Heart left ventricle (tissue), 16 donors: Measurements from ENCODE around the gene PRDM5. TPM values are rescaled to one million over a fixed set of nuclear protein-coding genes. Genes with fewer than 3 reads are reported as not detected.

Source experiments
- ATAC-seq, 4 donors: fragments of 200-7000 bp; cut with Tn5 transposase; one replicate each; pipeline ENCODE4 v1.9.1; 2020 to 2022; ENCODE audit warnings: moderate library complexity in 4 of 4, mild to moderate bottlenecking in 3 of 4, moderate number of reproducible peaks in 1 of 4
- DNase-seq, 5 donors: peaks; one replicate each; pipeline ENCODE4 v3.0.0-alpha.2; 2020
- H3K27ac ChIP-seq, 12 donors: fragments of 200-600 bp; sonication (generic) in 4 of 12; one replicate each; pipeline versions ENCODE4 v1.5.0 to v1.8.0; 2016 to 2022; ENCODE audit warnings: mild to moderate bottlenecking in 2 of 12
- H3K27me3 ChIP-seq, 9 donors: fragments of 200-600 bp; sonication (generic) in 2 of 9; one replicate each; pipeline versions ENCODE4 v1.5.1 to v1.8.0; 2016 to 2022; ENCODE audit warnings: mild to moderate bottlenecking in 3 of 9
- H3K36me3 ChIP-seq, 9 donors: fragments of 200-600 bp; sonication (generic) in 2 of 9; one replicate each; pipeline versions ENCODE4 v1.5.0 to v1.8.0; 2018 to 2022; ENCODE audit warnings: mild to moderate bottlenecking in 2 of 9
- H3K4me1 ChIP-seq, 12 donors: fragments of 200-600 bp; sonication (generic) in 4 of 12; one replicate each; pipeline versions ENCODE4 v1.5.0 to v1.8.0; 2016 to 2022; ENCODE audit warnings: mild to moderate bottlenecking in 3 of 12
- H3K4me3 ChIP-seq, 12 donors: fragments of 200-600 bp; sonication (generic) in 4 of 12; one replicate each; pipeline versions ENCODE4 v1.5.0 to v1.8.0; 2017 to 2022; ENCODE audit warnings: mild to moderate bottlenecking in 9 of 12, moderate library complexity in 4 of 12
- H3K9me3 ChIP-seq, 12 donors: fragments of 200-600 bp; sonication (generic) in 4 of 12; one replicate each; pipeline versions ENCODE4 v1.5.0 to v1.8.0; 2016 to 2022; ENCODE audit warnings: mild to moderate bottlenecking in 1 of 12
- POLR2A ChIP-seq, 2 donors: fragments of 450-650 bp; IDR thresholded peaks; one replicate each; pipeline ENCODE4 v1.6.1; 2017; ENCODE audit warnings: antibody characterized with exemption in 2 of 2, mild to moderate bottlenecking in 2 of 2, moderate library complexity in 2 of 2
- WGBS, 4 donors: extraction: QIAGEN DNeasy Blood & Tissue Kit in 2 of 4; methylation state at CpG; one replicate each; pipeline versions ENCODE4 v1.1.5 to v1.1.7; 2013 to 2018; 5-methylcytosine and 5-hydroxymethylcytosine counted together
- intact Hi-C, 10 donors: fragments of 100-400 bp; cut with DNase I; formaldehyde crosslinking; loops; one replicate each; pipeline versions ENCODE4 v1.11.1 to v1.14.2; 2022
- polyA plus RNA-seq, 2 donors: library from polyadenylated mRNA; stranded (reverse); fragments of 200-250 nt; gene quantifications; one replicate each; pipeline ENCODE4 v1.2.3, GENCODE V29; 2013
- total RNA-seq, 9 donors: library from RNA; depleted of rRNA in 2 of 9; stranded (reverse); fragments of >200 nt in 2 of 9; fragmentation: NEBNext Ultra II Directional in 3 of 9; extraction: Animal tissue kit (Norgen Biotek cat#: 25700) in 3 of 9; gene quantifications; one replicate each; pipeline versions ENCODE4 v1.1.0 to v1.2.4, GENCODE V29; 2016 to 2023
- TF ChIP-seq, protein P1 (sequence below), 12 donors: fragments of 200-600 bp; sonication (generic) in 4 of 12; IDR thresholded peaks; one replicate each; pipeline versions ENCODE4 v1.5.0 to v1.8.0; 2018 to 2022; ENCODE audit warnings: antibody characterized with exemption in 12 of 12, mild to moderate bottlenecking in 5 of 12
- donor health status: ischemic (EF 13 %, LVEDD 7.1; RV severe dilation, severe dysfunction).
- donor health status: healthy with polysubstance abuse.
- donor health status: DM: no; HTN: yes; CAD: no.
- donor health status: DM: no; HTN: no; CAD: no.
- donor health status: ischemic (EF 25% LVEDD 6.9; RV normal size, moderate dysfunction).
- donor health status: ischemic (EF 25% LVEDD 5.7; RV mildly dilated, moderate dysfunction).
- donor health status: healthy.
- donor health status: DM: yes; HTN: yes; CAD: no.
- donor health status: ischemic (EF 35%, LVEDD 5.7; RV mildly dilated, moderate dysfunction).
- donor health status: nonischemic (EF 11% LVEDD 7.7; RV severe dilation, severe dysfunction).
- donor health status: DM: yes; HTN: yes; CAD: no.
- donor health status: PGD.
- donor health status: ischemic (EF 29% LVEDD 5.4; RV normal size, mild dysfunction).
- donor health status: nonischemic (EF 23%, LVEDD 6.1; RV moderate dilation, normal function).

PRDM5 gene
- total and polyA plus RNA-seq, 11 donors: 2.0 to 19.7 (median 9.1) TPM

DNA sequence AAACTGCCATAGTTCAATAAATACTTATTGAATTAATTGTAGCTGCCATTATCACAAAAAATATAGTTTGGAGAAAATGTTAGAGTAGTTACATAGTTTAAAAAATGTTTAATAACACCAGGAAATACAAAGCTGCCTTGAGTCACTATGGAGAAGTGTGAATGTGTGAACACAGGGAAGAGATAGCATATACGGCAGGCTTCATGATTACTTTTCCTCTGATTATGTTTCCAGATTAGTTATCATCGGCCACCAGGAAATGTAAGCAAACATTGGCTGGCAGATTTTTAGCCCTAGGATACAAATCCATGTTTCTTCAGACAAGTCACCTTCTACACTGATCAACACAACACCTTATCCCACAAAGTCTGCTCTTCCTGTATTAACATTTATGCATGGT, 4.4 kb downstream of the PRDM5 start:
- TF ChIP-seq, protein P1, sequence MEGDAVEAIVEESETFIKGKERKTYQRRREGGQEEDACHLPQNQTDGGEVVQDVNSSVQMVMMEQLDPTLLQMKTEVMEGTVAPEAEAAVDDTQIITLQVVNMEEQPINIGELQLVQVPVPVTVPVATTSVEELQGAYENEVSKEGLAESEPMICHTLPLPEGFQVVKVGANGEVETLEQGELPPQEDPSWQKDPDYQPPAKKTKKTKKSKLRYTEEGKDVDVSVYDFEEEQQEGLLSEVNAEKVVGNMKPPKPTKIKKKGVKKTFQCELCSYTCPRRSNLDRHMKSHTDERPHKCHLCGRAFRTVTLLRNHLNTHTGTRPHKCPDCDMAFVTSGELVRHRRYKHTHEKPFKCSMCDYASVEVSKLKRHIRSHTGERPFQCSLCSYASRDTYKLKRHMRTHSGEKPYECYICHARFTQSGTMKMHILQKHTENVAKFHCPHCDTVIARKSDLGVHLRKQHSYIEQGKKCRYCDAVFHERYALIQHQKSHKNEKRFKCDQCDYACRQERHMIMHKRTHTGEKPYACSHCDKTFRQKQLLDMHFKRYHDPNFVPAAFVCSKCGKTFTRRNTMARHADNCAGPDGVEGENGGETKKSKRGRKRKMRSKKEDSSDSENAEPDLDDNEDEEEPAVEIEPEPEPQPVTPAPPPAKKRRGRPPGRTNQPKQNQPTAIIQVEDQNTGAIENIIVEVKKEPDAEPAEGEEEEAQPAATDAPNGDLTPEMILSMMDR (IDR thresholded peaks at IDR 0.05): no peak
- no peak for TF ChIP-seq POLR2A (IDR thresholded peaks at IDR 0.05)
- H3K4me1 ChIP-seq: peaks cover 0 to 39% (median 27%) of the 10 kb centered on the region in 12 donors
- H3K36me3 ChIP-seq: peaks cover 0 to 4% (median 0%) of the 10 kb centered on the region in 9 donors
- WGBS, 4 donors: 16 to 20% (median 17%) methylated on average over 2 of the region's 2 CpGs
- peaks cover 0 to 11% (median 0%) of the 10 kb centered on the region in 9 donors for H3K27me3 ChIP-seq
- DNase-seq (no peak), ATAC-seq (no peak)
- H3K27ac ChIP-seq: no peak overlapping the region
- intact Hi-C loops: loop anchor here in 1 of 10 donors (10.0 kb wide), 1 partner anchor 157 kb away; the partner anchor contains the start of gene NDNF
- H3K4me3 ChIP-seq: no peak overlapping the region
- H3K9me3 ChIP-seq: no peaks in the 10 kb centered on the region

- no peak overlapping the region for H3K27ac ChIP-seq
- H3K4me1 ChIP-seq: peaks cover 0 to 38% (median 26%) of the 10 kb centered on the region in 12 donors
- intact Hi-C loops: loop anchor here in 1 of 10 donors (10.0 kb wide), 1 partner anchor 158 kb away; the partner anchor contains the start of gene NDNF
- no peak for ATAC-seq
- H3K36me3 ChIP-seq: peaks cover 0 to 8% (median 0%) of the 10 kb centered on the region in 9 donors
- no peaks in the 10 kb centered on the region for H3K9me3 ChIP-seq
- H3K27me3 ChIP-seq: no peaks in the 10 kb centered on the region
- 63 to 90% (median 76%) methylated on average over 2 to 3 of the region's 3 CpGs for WGBS, 4 donors
- H3K4me3 ChIP-seq: no peak overlapping the region
- DNase-seq: no peak
- TF ChIP-seq, protein P1 (IDR thresholded peaks at IDR 0.05): no peak
- no peak for TF ChIP-seq POLR2A (IDR thresholded peaks at IDR 0.05)
These were observed 5.6 kb downstream of the PRDM5 start for GRCh38 chr4:120916937-120917336.

- intact Hi-C loops: loop anchor here in 1 of 10 donors (10.0 kb wide), 1 partner anchor 159 kb away; the partner anchor contains the start of gene NDNF
- ATAC-seq (no peak), DNase-seq (no peak)
- H3K36me3 ChIP-seq: peaks cover 0 to 8% (median 0%) of the 10 kb centered on the region in 9 donors
- H3K27me3 ChIP-seq: no peaks in the 10 kb centered on the region
- H3K4me1 ChIP-seq: peaks cover 0 to 24% (median 14%) of the 10 kb centered on the region in 12 donors
- H3K27ac ChIP-seq: no peak overlapping the region
- TF ChIP-seq, protein P1 (IDR thresholded peaks at IDR 0.05): no peak
- no peak for TF ChIP-seq POLR2A (IDR thresholded peaks at IDR 0.05)
- H3K4me3 ChIP-seq: no peak overlapping the region
- WGBS, 4 donors: 93 to 96% (median 93%) methylated on average over 2 of the region's 2 CpGs
- H3K9me3 ChIP-seq: no peaks in the 10 kb centered on the region
These were observed 7.2 kb downstream of the PRDM5 start for GRCh38 chr4:120915336-120915735.

- H3K4me1 ChIP-seq: no peaks in the 10 kb centered on the region
- H3K36me3 ChIP-seq: peaks cover 0 to 29% (median 5%) of the 10 kb centered on the region in 9 donors
- H3K4me3 ChIP-seq: no peak overlapping the region
- ATAC-seq (no peak), DNase-seq (no peak)
- 94 to 98% (median 97%) methylated on average over 2 of the region's 2 CpGs for WGBS, 4 donors
- no peak overlapping the region for H3K27ac ChIP-seq
- TF ChIP-seq, protein P1 (IDR thresholded peaks at IDR 0.05): no peak
- no peaks in the 10 kb centered on the region for H3K27me3 ChIP-seq
- no peaks in the 10 kb centered on the region for H3K9me3 ChIP-seq
- intact Hi-C loops: no loop called here
These were observed 19.1 kb downstream of the PRDM5 start for GRCh38 chr4:120903419-120903818.
